Mesenchymal stem cell (in vitro differentiated cells and primary cell): ENCODE measurements around the gene PTTG1.
A peak's percentile ranks its signal among the peaks of the same experiment; 100 is the strongest.

Experiments used
- DNase-seq: peaks from one replicate; pipeline ENCODE4 v3.0.0-alpha.2; 2013
- H2AFZ ChIP-seq: one replicate; pipeline ENCODE4 v1.6.1; 2013; ENCODE audit warnings: low read depth, mild to moderate bottlenecking, control low read depth, inconsistent platforms, low read length, moderate library complexity
- H2AK5ac ChIP-seq: 2 replicates; pipeline ENCODE4 v1.6.1; 2013; ENCODE audit warnings: low read length, moderate library complexity, mild to moderate bottlenecking, inconsistent platforms; ENCODE audit not compliant: severe bottlenecking
- H2BK120ac ChIP-seq: one replicate; pipeline ENCODE4 v1.6.1; 2013; ENCODE audit warnings: low read depth, mild to moderate bottlenecking, inconsistent platforms, low read length, moderate library complexity
- H2BK12ac ChIP-seq, 2 experiments: one replicate each; pipeline ENCODE4 v1.6.1; 2013; ENCODE audit warnings: inconsistent platforms in 2 of 2, low read length in 2 of 2, mild to moderate bottlenecking in 2 of 2, moderate library complexity in 2 of 2, control low read depth in 1 of 2
- H2BK15ac ChIP-seq: one replicate; pipeline ENCODE4 v1.6.1; 2013; ENCODE audit warnings: mild to moderate bottlenecking, low read depth, inconsistent platforms; ENCODE audit not compliant: poor library complexity, severe bottlenecking
- H2BK5ac ChIP-seq: 2 replicates; pipeline ENCODE4 v1.6.1; 2013; ENCODE audit warnings: low read depth, mild to moderate bottlenecking, low read length, control low read depth, inconsistent platforms; ENCODE audit not compliant: poor library complexity, severe bottlenecking
- H3K14ac ChIP-seq, 2 experiments: one replicate each; pipeline ENCODE4 v1.6.1; 2013; ENCODE audit warnings: inconsistent platforms in 2 of 2, low read length in 2 of 2, control low read depth in 1 of 2, mild to moderate bottlenecking in 1 of 2, moderate library complexity in 1 of 2
- H3K18ac ChIP-seq, 2 experiments: one replicate each; pipeline ENCODE4 v1.6.1; 2013; ENCODE audit warnings: inconsistent platforms in 2 of 2, low read length in 2 of 2, control low read depth in 1 of 2, low read depth in 1 of 2, mild to moderate bottlenecking in 1 of 2
- H3K23ac ChIP-seq, 2 experiments: one replicate each; pipeline ENCODE4 v1.6.1; 2013; ENCODE audit warnings: inconsistent platforms in 2 of 2, low read length in 2 of 2, mild to moderate bottlenecking in 2 of 2, moderate library complexity in 2 of 2, control low read depth in 1 of 2
- H3K27ac ChIP-seq: 2 replicates; pipeline ENCODE4 v1.5.1; 2013; ENCODE audit warnings: mild to moderate bottlenecking, moderate library complexity, low read length, control low read depth, inconsistent platforms; ENCODE audit not compliant: poor library complexity, severe bottlenecking
- H3K27me3 ChIP-seq, 2 experiments: 2 replicates each; pipeline versions ENCODE4 v1.6.1 to v1.7.0; 2013; ENCODE audit warnings: low read length in 2 of 2, mild to moderate bottlenecking in 2 of 2, moderate library complexity in 2 of 2, control low read depth in 1 of 2, inconsistent platforms in 1 of 2; ENCODE audit not compliant: control insufficient read depth in 1 of 2, insufficient read depth in 1 of 2
- H3K36me3 ChIP-seq, 2 experiments: 2 replicates each; pipeline versions ENCODE4 v1.6.1 to v1.7.0; 2013; ENCODE audit warnings: low read length in 2 of 2, control low read depth in 1 of 2, inconsistent platforms in 1 of 2, low read depth in 1 of 2, mild to moderate bottlenecking in 1 of 2; ENCODE audit not compliant: insufficient read depth in 2 of 2, control insufficient read depth in 1 of 2
- H3K4ac ChIP-seq, 2 experiments: one replicate each; pipeline ENCODE4 v1.6.1; 2013; ENCODE audit warnings: inconsistent platforms in 2 of 2, low read length in 2 of 2, mild to moderate bottlenecking in 2 of 2, moderate library complexity in 2 of 2, control low read depth in 1 of 2, low read depth in 1 of 2
- H3K4me1 ChIP-seq: 2 replicates; pipeline ENCODE4 v1.6.1; 2013; ENCODE audit warnings: low read depth, low read length, control low read depth; ENCODE audit not compliant: control insufficient read depth, insufficient read depth
- H3K4me2 ChIP-seq: 2 replicates; pipeline ENCODE4 v1.6.1; 2013; ENCODE audit warnings: low read length, mild to moderate bottlenecking, inconsistent platforms; ENCODE audit not compliant: poor library complexity, severe bottlenecking
- H3K4me3 ChIP-seq, 2 experiments: 2 replicates each; pipeline versions ENCODE4 v1.5.1 to v1.7.0; 2013; ENCODE audit warnings: low read length in 2 of 2, mild to moderate bottlenecking in 2 of 2, control low read depth in 1 of 2, low read depth in 1 of 2; ENCODE audit not compliant: insufficient read depth in 1 of 2
- H3K79me1 ChIP-seq: replicated peaks from 2 replicates; pipeline ENCODE4 v1.6.1; 2013; ENCODE audit warnings: mild to moderate bottlenecking, control low read depth, low read length, inconsistent platforms; ENCODE audit not compliant: poor library complexity, severe bottlenecking
- H3K9ac ChIP-seq: 2 replicates; pipeline ENCODE4 v1.7.0; 2013; ENCODE audit warnings: mild to moderate bottlenecking, low read length, moderate library complexity
- H3K9me3 ChIP-seq: 2 replicates; pipeline ENCODE4 v1.7.0; 2013; ENCODE audit warnings: mild to moderate bottlenecking, low read length; ENCODE audit not compliant: control insufficient read depth
- H4K8ac ChIP-seq: one replicate; pipeline ENCODE4 v1.6.1; 2013; ENCODE audit warnings: inconsistent platforms, mild to moderate bottlenecking, low read length, moderate library complexity
- H4K91ac ChIP-seq: one replicate; pipeline ENCODE4 v1.6.1; 2013; ENCODE audit warnings: mild to moderate bottlenecking, low read length, inconsistent platforms
- WGBS: methylation state at CpG from one replicate; pipeline ENCODE4 v1.1.7; 2013; ENCODE audit warnings: mixed read lengths; 5-methylcytosine and 5-hydroxymethylcytosine counted together

Gene PTTG1

DNA sequence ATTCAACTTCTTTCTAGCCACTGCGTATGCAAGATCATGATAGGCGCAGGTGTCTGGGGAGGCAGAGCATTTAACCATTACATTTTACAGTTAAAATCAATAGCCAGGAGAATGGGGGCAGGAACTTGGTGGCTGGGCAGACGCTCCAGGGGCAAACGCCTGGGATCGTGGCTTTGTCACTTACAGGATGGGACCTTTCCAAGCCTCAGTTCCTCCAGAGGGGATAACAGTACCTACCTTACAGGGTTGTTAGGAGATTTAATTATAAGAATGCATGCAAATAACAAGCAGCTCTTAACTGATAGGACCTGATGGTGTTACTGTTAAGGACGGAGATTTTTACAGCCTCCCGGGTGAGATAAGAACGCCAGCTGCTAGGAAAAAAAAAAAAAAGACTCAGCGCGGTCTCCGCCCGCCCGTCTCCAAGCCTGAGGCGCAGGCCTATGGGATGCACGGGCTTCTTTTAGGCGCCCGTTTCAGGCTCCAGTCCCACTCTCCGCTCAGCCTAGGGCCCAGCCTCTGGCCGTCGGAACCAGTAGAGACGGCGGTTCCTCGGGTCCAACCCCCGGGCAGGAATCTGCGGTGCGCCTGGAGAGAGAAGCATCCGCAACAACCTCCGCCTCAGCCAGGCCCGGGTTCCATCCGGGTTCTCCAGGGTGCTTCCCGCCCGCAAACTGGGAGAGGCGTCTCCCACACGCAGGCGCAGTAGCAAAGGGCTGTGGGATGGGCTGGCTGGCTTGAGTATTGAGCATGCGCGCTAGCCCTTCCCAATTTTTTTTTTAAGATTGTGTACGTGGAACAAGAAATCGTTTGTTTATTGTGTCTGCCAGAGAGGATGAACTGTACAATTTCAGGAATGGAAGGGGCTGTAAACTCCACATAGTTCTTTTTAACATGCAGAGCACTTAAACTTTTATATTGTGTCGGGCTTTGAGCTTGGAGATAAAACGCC is 22.0 kb upstream of the PTTG1 start, which contains the start of gene FAM200C:
TSS of gene FAM200C (minus strand) at position 653 of the 952 bp plus-strand sequence. CDS start 4,564 bp downstream, outside the sequence.
- Histone ChIP-seq H3K9me3 (no peaks in the 10 kb centered on the region), H3K79me1 (peaks cover 11% of the 10 kb centered on the region), H2BK12ac (no peak within 1 kb of the TSS), H3K9ac (peak within 1 kb of the TSS; percentile 97), H3K23ac (peak within 1 kb of the TSS in 1 of 2 experiments; percentile 56), H3K36me3 (peaks cover 11 to 40% of the 10 kb centered on the region in 2 experiments), H2BK15ac (no peak within 1 kb of the TSS), H4K91ac (peak within 1 kb of the TSS; percentile 70), H4K8ac (peak within 1 kb of the TSS; percentile 91), H3K4ac (peak within 1 kb of the TSS; percentile 90 to 93), H2BK120ac (peak within 1 kb of the TSS; percentile 95), H3K4me3 (peak within 1 kb of the TSS; percentile 78 to 97), H3K27ac (peak within 1 kb of the TSS; percentile 91), H2AFZ (no peak within 1 kb of the TSS), H3K27me3 (no peaks in the 10 kb centered on the region), H2AK5ac (peak within 1 kb of the TSS; percentile 98), H3K18ac (peak within 1 kb of the TSS; percentile 93 to 96), H2BK5ac (peak within 1 kb of the TSS; percentile 46), H3K14ac (peak within 1 kb of the TSS; percentile 76 to 98), H3K4me1 (peaks cover 1% of the 10 kb centered on the region), H3K4me2 (peak within 1 kb of the TSS; percentile 78)
- WGBS = 2% methylated on average over 39 of the region's 41 CpGs
- DNase-seq = peak; percentile 96

DNA sequence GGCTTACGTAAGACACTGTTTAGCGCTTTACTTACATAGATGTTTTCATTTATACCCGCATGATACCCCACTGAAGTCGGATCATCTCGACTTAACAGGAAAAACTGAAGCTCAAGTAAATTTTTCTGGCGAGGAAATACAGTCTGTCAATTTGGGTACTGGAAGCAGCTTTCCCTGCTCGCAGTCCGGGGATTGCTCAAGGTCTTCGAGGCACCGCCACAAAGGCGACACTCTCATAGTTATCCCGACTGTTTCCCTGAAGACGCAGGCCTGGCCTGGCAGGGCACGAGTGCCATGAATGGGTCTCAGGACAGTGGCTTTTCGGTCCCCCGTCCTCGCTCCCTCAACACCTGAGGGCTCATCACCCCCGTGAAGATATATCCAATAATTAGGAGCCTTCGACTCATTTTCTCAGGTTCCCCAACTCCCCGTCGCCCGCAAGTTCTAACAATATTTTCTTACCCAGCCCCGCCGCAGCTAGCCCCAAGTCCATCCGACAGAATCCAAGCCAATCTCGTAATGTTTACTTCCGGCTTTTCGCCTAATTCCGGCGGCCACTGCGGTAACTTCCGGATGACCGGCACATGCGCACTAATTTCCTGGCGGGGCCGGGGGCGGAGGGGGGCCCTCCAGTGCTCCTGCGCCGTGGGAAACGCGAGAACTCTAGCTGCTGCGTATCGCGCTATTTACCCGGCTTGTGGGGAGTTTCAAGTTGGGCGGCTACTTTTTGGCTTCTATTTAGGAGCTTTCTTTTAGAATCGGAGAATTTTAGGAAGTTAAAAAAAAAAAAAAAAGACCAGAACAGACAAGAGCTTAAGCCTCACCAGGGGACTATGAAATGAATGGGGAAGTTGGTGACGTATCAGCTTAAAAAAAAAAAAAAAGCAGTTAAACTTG is 2.8 kb upstream of the PTTG1 start, which contains the start of gene SLU7:
TSS of gene SLU7 (minus strand) at position 521 of the 897 bp plus-strand sequence. CDS start 3,787 bp downstream, outside the sequence.
- peak within 1 kb of the TSS; percentile 91 for H4K8ac ChIP-seq
- H2BK5ac ChIP-seq = no peak within 1 kb of the TSS
- H2AFZ ChIP-seq = peak within 1 kb of the TSS; percentile 47
- H3K79me1 ChIP-seq = peaks cover 10% of the 10 kb centered on the region
- 2% methylated on average over 48 of the region's 48 CpGs for WGBS
- peak; percentile 96 for DNase-seq
- no peak within 1 kb of the TSS for H2BK12ac ChIP-seq
- peak within 1 kb of the TSS; percentile 89 for H3K27ac ChIP-seq
- H3K4me1 ChIP-seq = peaks cover 8% of the 10 kb centered on the region
- no peak within 1 kb of the TSS for H3K23ac ChIP-seq
- H2BK120ac ChIP-seq = peak within 1 kb of the TSS; percentile 61
- no peaks in the 10 kb centered on the region for H3K27me3 ChIP-seq
- no peaks in the 10 kb centered on the region for H3K9me3 ChIP-seq
- H3K14ac ChIP-seq = peak within 1 kb of the TSS in 1 of 2 experiments; percentile 74
- H2AK5ac ChIP-seq = no peak within 1 kb of the TSS
- peak within 1 kb of the TSS; percentile 85 for H3K4me2 ChIP-seq
- peak within 1 kb of the TSS in 1 of 2 experiments; percentile 70 for H3K18ac ChIP-seq
- peak within 1 kb of the TSS; percentile 95 to 96 for H3K4me3 ChIP-seq
- peak within 1 kb of the TSS; percentile 99 for H3K9ac ChIP-seq
- H2BK15ac ChIP-seq = peak within 1 kb of the TSS; percentile 80
- H4K91ac ChIP-seq = peak within 1 kb of the TSS; percentile 83
- H3K4ac ChIP-seq = peak within 1 kb of the TSS in 1 of 2 experiments; percentile 32
- peaks cover 0 to 18% of the 10 kb centered on the region in 2 experiments for H3K36me3 ChIP-seq

DNA sequence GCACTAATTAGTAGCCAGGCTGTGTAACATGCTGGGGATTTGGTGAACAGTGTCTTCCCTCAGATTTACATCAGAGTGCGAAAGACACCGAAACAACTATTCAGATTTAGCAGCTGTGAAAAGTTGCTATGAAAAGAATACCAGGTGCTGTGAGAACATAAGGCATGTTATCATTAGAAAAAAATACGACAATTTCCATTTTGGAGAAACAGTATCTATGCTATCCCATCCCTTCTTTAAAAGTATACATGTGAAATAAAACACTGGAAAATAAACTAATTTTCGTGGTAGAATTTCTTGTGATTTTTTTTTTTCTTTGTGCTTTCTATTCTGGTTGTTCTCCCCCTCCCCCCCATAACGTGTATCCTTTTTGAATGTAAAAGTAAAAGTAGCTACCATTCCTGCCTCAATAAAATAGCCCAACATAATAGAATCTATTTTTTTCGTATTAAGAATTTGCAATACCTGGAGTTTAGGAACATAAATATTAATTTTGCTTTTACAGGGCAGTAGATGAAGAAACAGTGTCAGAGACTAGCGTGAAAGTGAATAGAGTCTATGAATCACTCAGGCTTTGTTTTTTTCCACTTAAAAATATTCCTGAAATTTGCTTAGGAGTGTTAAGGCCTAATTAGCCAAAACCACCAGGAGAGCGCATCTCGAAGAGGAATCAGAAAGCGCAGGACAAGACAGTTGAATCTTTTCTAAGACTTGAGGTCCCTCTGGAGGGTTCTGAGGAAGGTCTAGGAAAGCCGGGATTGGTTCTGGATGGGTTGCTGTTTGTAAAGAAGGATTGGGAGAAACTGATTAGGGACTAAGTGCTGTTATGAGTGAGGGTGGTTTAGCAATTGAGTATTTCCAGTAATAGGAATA is 2.0 kb upstream of the PTTG1 start:
- DNase-seq = no peak
- H3K4me2 ChIP-seq = peak overlapping the region; percentile 72
- H3K23ac ChIP-seq = no peak overlapping the region
- 87% methylated on average over 4 of the region's 11 CpGs for WGBS
- H3K14ac ChIP-seq = no peak overlapping the region
- peak overlapping the region in 1 of 2 experiments; percentile 96 for H3K4me3 ChIP-seq
- H3K9ac ChIP-seq = peak overlapping the region; percentile 99
- H3K27me3 ChIP-seq = no peaks in the 10 kb centered on the region
- peak overlapping the region; percentile 89 for H3K27ac ChIP-seq
- H3K4me1 ChIP-seq = peaks cover 8% of the 10 kb centered on the region
- H2BK12ac ChIP-seq = no peak overlapping the region
- H4K8ac ChIP-seq = peak overlapping the region; percentile 60
- no peaks in the 10 kb centered on the region for H3K9me3 ChIP-seq
- no peak overlapping the region for H2BK15ac ChIP-seq
- H2BK5ac ChIP-seq = no peak overlapping the region
- peak overlapping the region in 1 of 2 experiments; percentile 32 for H3K4ac ChIP-seq
- H2AK5ac ChIP-seq = no peak overlapping the region
- peak overlapping the region in 1 of 2 experiments; percentile 28 for H3K18ac ChIP-seq
- H4K91ac ChIP-seq = no peak overlapping the region
- no peak overlapping the region for H2AFZ ChIP-seq
- H3K79me1 ChIP-seq = peaks cover 11% of the 10 kb centered on the region
- H3K36me3 ChIP-seq = peaks cover 0 to 9% of the 10 kb centered on the region in 2 experiments
- H2BK120ac ChIP-seq = no peak overlapping the region
